HG03139 (cell line): ENCODE data around the gene SLC39A10.
"Not testable (repeated sequence)": the region's sequence is repeated elsewhere in the genome, so short reads cannot be mapped to it uniquely, and the experiment has no call there.

Experiments used
- ATAC-seq: cut with Tn5 transposase; IDR thresholded peaks from one replicate; pipeline ENCODE4 v1.9.1; 2021; ENCODE audit not compliant: unreplicated experiment

SLC39A10 gene

GRCh38 chr2:195645413-195645812 lies 11.6 kb upstream of the SLC39A10 start:
- ATAC-seq, result no peak

- ATAC-seq, result no peak
Observed at GRCh38 chr2:195646424-195646823, 10.6 kb upstream of the SLC39A10 start.

GRCh38 chr2:195647302-195647701 lies 9.7 kb upstream of the SLC39A10 start:
- no peak for ATAC-seq

- not testable (repeated sequence) for ATAC-seq
Observed at GRCh38 chr2:195648370-195648769, 8.7 kb upstream of the SLC39A10 start.

GRCh38 chr2:195648787-195649186 lies 8.2 kb upstream of the SLC39A10 start:
- no peak for ATAC-seq

- ATAC-seq, result no peak
Observed at GRCh38 chr2:195649629-195650190, 7.3 kb upstream of the SLC39A10 start.

- no peak for ATAC-seq
Observed at GRCh38 chr2:195651046-195651445, 6.0 kb upstream of the SLC39A10 start.

GRCh38 chr2:195652911-195653310 lies 4.1 kb upstream of the SLC39A10 start:
- ATAC-seq, result no peak

GRCh38 chr2:195656161-195656858 lies 716 bp upstream of the SLC39A10 start:
- no peak for ATAC-seq

GRCh38 chr2:195657634-195658540 lies 861 bp downstream of the SLC39A10 start:
- peak; percentile 23 for ATAC-seq

- ATAC-seq, result no peak
Observed at GRCh38 chr2:195658541-195658890, 1.5 kb downstream of the SLC39A10 start.

GRCh38 chr2:195659114-195659513 lies 2.1 kb downstream of the SLC39A10 start:
- no peak for ATAC-seq

GRCh38 chr2:195659982-195660890 lies 3.2 kb downstream of the SLC39A10 start:
- ATAC-seq, result no peak

GRCh38 chr2:195662138-195662537 lies 5.1 kb downstream of the SLC39A10 start:
- no peak for ATAC-seq

- ATAC-seq, result no peak
Observed at GRCh38 chr2:195663007-195663406, 6.0 kb downstream of the SLC39A10 start.

- ATAC-seq, result no peak
Observed at GRCh38 chr2:195664528-195664927, 7.5 kb downstream of the SLC39A10 start.

- ATAC-seq, result not testable (repeated sequence)
Observed at GRCh38 chr2:195665153-195665552, 8.1 kb downstream of the SLC39A10 start.

GRCh38 chr2:195666113-195666712 lies 9.2 kb downstream of the SLC39A10 start:
- no peak for ATAC-seq

- no peak for ATAC-seq
Observed at GRCh38 chr2:195667974-195668373, 10.9 kb downstream of the SLC39A10 start.

- ATAC-seq, result no peak
Observed at GRCh38 chr2:195670191-195670590, 13.2 kb downstream of the SLC39A10 start.
